Kidney (tissue), 14 donors: ENCODE measurements around the gene ATP1A1. TPM values are rescaled to one million over a fixed set of nuclear protein-coding genes. Genes with fewer than 3 reads are reported as not detected.
A peak's percentile ranks its signal among the peaks of the same experiment; 100 is the strongest.

ENCODE experiments used
- DNase-seq, 5 donors: peaks; one replicate each; pipeline ENCODE4 v3.0.0-alpha.2; 2013 to 2020
- FAIRE-seq: peaks from 2 replicates; lab custom pipeline; 2012; peaks lifted over from hg19 to GRCh38; lab: Jason Lieb, UNC
- H3K27ac ChIP-seq, 2 donors: one replicate each; pipeline ENCODE4 v1.7.0; 2013; ENCODE audit warnings: low read depth in 2 of 2, low read length in 2 of 2, inconsistent platforms in 1 of 2
- H3K27me3 ChIP-seq: one replicate; pipeline ENCODE4 v1.7.1; 2013; ENCODE audit warnings: low read length, inconsistent platforms; ENCODE audit not compliant: control insufficient read depth, insufficient read depth
- H3K36me3 ChIP-seq, 3 donors: one replicate each; pipeline versions ENCODE4 v1.7.0 to v1.7.1; 2013; ENCODE audit warnings: low read length in 3 of 3, control low read depth in 1 of 3, inconsistent platforms in 1 of 3; ENCODE audit not compliant: insufficient read depth in 3 of 3, control insufficient read depth in 2 of 3
- H3K4me1 ChIP-seq, 3 donors: one replicate each; pipeline versions ENCODE4 v1.7.0 to v1.7.1; 2013; ENCODE audit warnings: low read length in 3 of 3, inconsistent platforms in 1 of 3, low read depth in 1 of 3; ENCODE audit not compliant: control insufficient read depth in 2 of 3, insufficient read depth in 2 of 3
- H3K4me3 ChIP-seq, 3 donors: one replicate each; pipeline versions ENCODE4 v1.7.0 to v1.8.1; 2013; ENCODE audit warnings: low read length in 3 of 3, control low read depth in 1 of 3, inconsistent platforms in 1 of 3
- H3K9ac ChIP-seq, 3 donors: one replicate each; pipeline versions ENCODE4 v1.7.0 to v1.7.1; 2013; ENCODE audit warnings: low read length in 3 of 3, control low read depth in 1 of 3, inconsistent platforms in 1 of 3
- H3K9me3 ChIP-seq, 3 donors: one replicate each; pipeline versions ENCODE4 v1.7.0 to v1.7.1; 2013; ENCODE audit warnings: low read length in 3 of 3, control low read depth in 1 of 3, inconsistent platforms in 1 of 3; ENCODE audit not compliant: control insufficient read depth in 2 of 3, insufficient read depth in 1 of 3
- CTCF ChIP-seq: IDR thresholded peaks from 3 replicates; pipeline ENCODE4 v1.5.1; 2012; ENCODE audit warnings: mild to moderate bottlenecking, moderate library complexity, borderline replicate concordance; ENCODE audit not compliant: insufficient read depth; ENCODE audit errors: extremely low read depth
- intact Hi-C: fragments of 100-400 bp; cut with DNase I; formaldehyde crosslinking; loops from one replicate; pipeline ENCODE4 v1.11.1; 2022
- polyA plus RNA-seq: library from polyadenylated mRNA; stranded (reverse); fragments of 350-450 nt; fragmentation: Illumina TruSeq; extraction: RNeasy Lipid Tissue Mini Kit (QIAGEN cat#74804); gene quantifications from one replicate; pipeline ENCODE4 v1.2.3, GENCODE V29; 2014; ENCODE audit warnings: low read depth, low replicate concordance; ENCODE audit not compliant: insufficient read depth
- total RNA-seq: library from RNA; stranded (reverse); fragmentation: NEBNext Ultra II Directional; extraction: Animal tissue kit (Norgen Biotek cat#: 25700); gene quantifications from one replicate; pipeline ENCODE4 v1.2.1, GENCODE V29; 2021
- donor health status: control.
- donor health status: control.
- donor health status: control.
- donor health status: control.
- donor health status: control.
- donor health status: DM: yes; HTN: yes; CAD: no.
- donor health status: Normal renal cell carcinoma (clear cell type).

The ATP1A1 gene
- total and polyA plus RNA-seq, 2 donors from 2014 or later: 1,218 to 2,241 TPM

- intact Hi-C loops: no loop called here
- DNase-seq (no peak), FAIRE-seq (no peak)
- Histone ChIP-seq H3K9me3 (no peaks in the 10 kb centered on the region), H3K27me3 (no peaks in the 10 kb centered on the region), H3K9ac (no peak overlapping the region), H3K4me1 (peaks cover 3 to 25% (median 8%) of the 10 kb centered on the region in 3 donors), H3K4me3 (no peak overlapping the region), H3K36me3 (no peaks in the 10 kb centered on the region), H3K27ac (no peak overlapping the region)
- no peak for TF ChIP-seq CTCF
Measured at GRCh38 chr1:116328671-116329070, 44.4 kb upstream of the ATP1A1 start.

- FAIRE-seq: no peak
- Histone ChIP-seq H3K4me1 (peaks cover 3 to 32% (median 11%) of the 10 kb centered on the region in 3 donors), H3K9me3 (no peaks in the 10 kb centered on the region), H3K27me3 (no peaks in the 10 kb centered on the region), H3K4me3 (no peak overlapping the region), H3K36me3 (no peaks in the 10 kb centered on the region), H3K27ac (peak overlapping the region; percentile 45 to 77), H3K9ac (no peak overlapping the region)
- DNase-seq: peak in 3 of 5 donors; percentile 11 to 55 (median 19)
- TF ChIP-seq CTCF: no peak
- intact Hi-C loops: no loop called here
Measured at GRCh38 chr1:116329524-116330341, 43.3 kb upstream of the ATP1A1 start.

- Histone ChIP-seq H3K36me3 (no peaks in the 10 kb centered on the region), H3K4me3 (no peak overlapping the region), H3K27ac (peak overlapping the region; percentile 45 to 77), H3K4me1 (peaks cover 3 to 33% (median 15%) of the 10 kb centered on the region in 3 donors), H3K27me3 (no peaks in the 10 kb centered on the region), H3K9ac (no peak overlapping the region), H3K9me3 (no peaks in the 10 kb centered on the region)
- no peak for TF ChIP-seq CTCF
- DNase-seq (peak in 3 of 5 donors; percentile 78 to 85 (median 78)), FAIRE-seq (no peak)
- intact Hi-C loops: no loop called here
Measured at GRCh38 chr1:116330342-116330652, 42.7 kb upstream of the ATP1A1 start.
